ENCODE data around the gene OR12D2.

Gene OR12D2

DNA sequence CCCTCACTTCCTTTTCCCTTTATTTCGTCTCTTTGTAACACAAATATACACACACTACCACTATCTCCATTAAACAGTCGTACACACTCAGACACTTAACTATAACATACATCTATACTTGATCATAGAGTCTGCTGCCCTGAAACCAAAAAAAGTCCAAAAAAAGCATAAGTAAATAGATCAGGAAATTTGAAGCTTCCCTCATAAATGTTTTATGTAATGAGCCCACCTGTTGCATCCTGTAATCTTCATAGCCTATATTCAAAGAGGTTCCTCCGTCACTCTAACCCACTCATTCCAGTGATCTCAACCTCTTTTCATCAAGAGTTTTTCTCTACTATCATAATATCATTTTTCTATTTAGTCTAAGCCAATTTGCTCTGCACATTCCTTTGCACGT lies 6.9 kb upstream of the OR12D2 start:
- DNase-seq (ENCODE audit: low read depth), result no peak
- H3K4me3 ChIP-seq (ENCODE audit: control insufficient read depth, low read depth, low read length), result no peak overlapping the region
- TF ChIP-seq, protein P1, sequence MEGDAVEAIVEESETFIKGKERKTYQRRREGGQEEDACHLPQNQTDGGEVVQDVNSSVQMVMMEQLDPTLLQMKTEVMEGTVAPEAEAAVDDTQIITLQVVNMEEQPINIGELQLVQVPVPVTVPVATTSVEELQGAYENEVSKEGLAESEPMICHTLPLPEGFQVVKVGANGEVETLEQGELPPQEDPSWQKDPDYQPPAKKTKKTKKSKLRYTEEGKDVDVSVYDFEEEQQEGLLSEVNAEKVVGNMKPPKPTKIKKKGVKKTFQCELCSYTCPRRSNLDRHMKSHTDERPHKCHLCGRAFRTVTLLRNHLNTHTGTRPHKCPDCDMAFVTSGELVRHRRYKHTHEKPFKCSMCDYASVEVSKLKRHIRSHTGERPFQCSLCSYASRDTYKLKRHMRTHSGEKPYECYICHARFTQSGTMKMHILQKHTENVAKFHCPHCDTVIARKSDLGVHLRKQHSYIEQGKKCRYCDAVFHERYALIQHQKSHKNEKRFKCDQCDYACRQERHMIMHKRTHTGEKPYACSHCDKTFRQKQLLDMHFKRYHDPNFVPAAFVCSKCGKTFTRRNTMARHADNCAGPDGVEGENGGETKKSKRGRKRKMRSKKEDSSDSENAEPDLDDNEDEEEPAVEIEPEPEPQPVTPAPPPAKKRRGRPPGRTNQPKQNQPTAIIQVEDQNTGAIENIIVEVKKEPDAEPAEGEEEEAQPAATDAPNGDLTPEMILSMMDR (IDR thresholded peaks at IDR 0.05; ENCODE audit: control insufficient read depth, insufficient read depth, low read depth, low read length, missing control alignments), result no peak

DNA sequence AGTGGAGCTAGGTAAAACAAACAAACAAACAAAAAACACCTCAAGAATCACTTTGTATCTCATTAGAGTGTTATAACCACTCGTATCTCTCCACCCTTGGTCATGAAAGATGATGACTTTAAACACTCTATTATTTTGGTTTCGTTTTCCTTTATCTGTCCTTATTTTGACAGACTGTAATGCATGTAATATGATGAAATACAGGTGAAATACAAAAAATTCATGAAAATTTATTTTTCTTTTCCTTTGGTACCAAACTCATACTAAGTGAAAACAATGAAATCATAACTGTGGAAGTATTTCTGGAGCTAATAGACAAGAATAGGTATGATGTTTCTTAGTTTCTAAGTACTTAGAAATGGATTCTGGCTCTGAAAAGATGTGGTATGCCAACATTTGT lies 4.1 kb downstream of the OR12D2 start:
- no peak for DNase-seq (ENCODE audit: low read depth)
- H3K4me3 ChIP-seq (ENCODE audit: control insufficient read depth, low read depth, low read length), result no peak overlapping the region
- TF ChIP-seq, protein P1 (IDR thresholded peaks at IDR 0.05; ENCODE audit: control insufficient read depth, insufficient read depth, low read depth, low read length, missing control alignments), result no peak

DNA sequence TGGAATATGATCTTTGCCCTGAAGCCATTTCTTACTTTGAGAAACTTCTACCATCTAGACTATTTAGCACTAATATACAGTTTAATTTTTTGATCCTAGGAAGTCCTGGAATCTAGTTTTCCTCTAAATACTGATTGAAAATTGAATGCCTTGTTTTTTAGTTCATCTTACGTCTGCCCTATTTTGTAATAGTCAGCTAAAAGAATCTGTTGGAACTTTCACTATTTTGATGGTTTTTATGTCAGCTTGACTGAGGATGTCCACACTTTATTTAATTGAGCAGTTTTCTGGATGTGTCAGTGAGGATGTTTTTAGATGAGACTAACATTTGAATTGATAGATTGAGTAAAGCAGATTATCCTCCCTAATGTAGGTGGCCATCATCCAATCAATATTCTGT lies 8.4 kb downstream of the OR12D2 start:
- DNase-seq (ENCODE audit: low read depth), result no peak
- no peak overlapping the region for H3K4me3 ChIP-seq (ENCODE audit: control insufficient read depth, low read depth, low read length)
- TF ChIP-seq, protein P1 (IDR thresholded peaks at IDR 0.05; ENCODE audit: control insufficient read depth, insufficient read depth, low read depth, low read length, missing control alignments), result no peak

DNA sequence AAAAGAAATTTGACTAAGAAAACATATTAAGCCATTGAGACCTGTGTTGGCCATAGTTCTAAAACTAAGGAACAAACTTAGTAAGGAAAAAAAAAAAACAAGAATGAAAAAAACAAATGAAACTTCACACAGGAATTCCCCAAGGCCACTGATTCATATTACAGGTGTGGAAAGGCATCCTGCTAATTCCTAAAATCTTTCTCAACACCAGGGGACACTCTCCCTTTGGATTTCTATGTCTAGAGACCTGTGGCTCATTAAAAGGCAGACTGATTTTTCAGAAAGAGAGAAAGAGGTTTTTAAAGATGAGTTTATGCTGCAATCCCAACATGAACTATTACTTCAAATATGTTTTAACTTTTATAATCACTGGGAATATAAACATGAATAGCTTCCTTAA lies 19.2 kb downstream of the OR12D2 start, which contains the start of gene OR12D1:
OR12D1 (plus strand) TSS at position 341 of the 400 bp plus-strand sequence.
- no peak within 1 kb of the TSS for H3K4me3 ChIP-seq (ENCODE audit: control insufficient read depth, low read depth, low read length)
- DNase-seq (ENCODE audit: low read depth), result no peak
- TF ChIP-seq, protein P1 (IDR thresholded peaks at IDR 0.05; ENCODE audit: control insufficient read depth, insufficient read depth, low read depth, low read length, missing control alignments), result no peak

DNA sequence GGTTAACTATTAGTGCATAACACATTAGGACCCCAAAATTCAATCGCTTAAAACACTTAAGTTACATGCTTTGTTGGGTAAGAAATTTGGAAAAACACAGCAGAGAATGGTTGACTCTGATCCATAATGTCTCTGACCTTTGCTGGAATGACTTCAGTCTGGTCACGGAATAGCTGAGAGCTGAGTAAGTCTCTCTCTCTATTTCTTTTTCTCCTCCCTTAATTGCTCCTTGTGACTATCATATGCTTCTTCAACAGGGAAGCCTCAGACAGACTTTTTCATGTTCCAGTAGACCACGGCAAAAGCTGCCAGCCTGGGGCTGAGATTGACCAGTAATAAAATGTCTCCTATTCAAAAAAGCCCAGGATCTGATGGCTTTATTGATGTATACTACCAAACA lies 24.1 kb downstream of the OR12D2 start:
- DNase-seq (ENCODE audit: low read depth), result no peak
- H3K4me3 ChIP-seq (ENCODE audit: control insufficient read depth, low read depth, low read length), result no peak overlapping the region
- TF ChIP-seq, protein P1 (IDR thresholded peaks at IDR 0.05; ENCODE audit: control insufficient read depth, insufficient read depth, low read depth, low read length, missing control alignments), result no peak

DNA sequence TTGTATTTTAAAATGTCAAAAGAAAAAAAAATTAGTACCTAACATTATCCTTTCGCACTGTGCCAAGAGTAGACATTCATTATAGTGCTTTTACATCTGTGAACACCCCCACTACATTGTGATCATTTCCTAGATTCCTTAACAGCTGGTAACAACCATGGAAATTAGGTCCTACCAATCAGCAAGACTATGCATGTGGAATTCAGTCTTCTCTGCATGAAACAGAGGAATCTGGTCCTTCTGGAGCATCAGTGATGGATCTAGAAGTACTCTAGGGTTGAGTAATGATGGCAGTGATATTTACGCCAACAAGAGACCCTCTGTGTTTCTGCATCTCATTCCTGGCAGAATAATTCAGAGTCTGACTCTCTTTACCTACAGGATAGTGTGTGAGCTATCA lies 28.7 kb downstream of the OR12D2 start:
- TF ChIP-seq, protein P1 (IDR thresholded peaks at IDR 0.05; ENCODE audit: control insufficient read depth, insufficient read depth, low read depth, low read length, missing control alignments), result no peak
- H3K4me3 ChIP-seq (ENCODE audit: control insufficient read depth, low read depth, low read length), result no peak overlapping the region
- DNase-seq (ENCODE audit: low read depth), result no peak

DNA sequence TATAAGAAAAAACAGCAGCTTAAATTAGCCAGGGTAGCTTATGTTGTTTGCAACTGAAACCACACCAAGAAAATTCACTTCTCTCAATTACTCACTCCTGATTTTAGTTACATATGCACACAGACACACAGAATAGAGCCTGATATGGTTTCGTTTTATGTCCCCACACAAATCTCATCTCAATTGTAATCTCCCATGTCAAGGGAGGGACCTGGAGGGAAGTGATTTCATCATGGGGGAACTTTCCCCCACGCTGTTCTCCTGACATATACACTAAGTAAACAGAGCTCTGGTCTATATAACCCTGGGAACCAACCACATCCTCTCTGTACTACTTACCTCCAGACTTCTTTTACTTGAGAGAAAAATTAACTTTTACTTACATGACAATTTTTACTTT lies 29.1 kb downstream of the OR12D2 start:
- H3K4me3 ChIP-seq (ENCODE audit: control insufficient read depth, low read depth, low read length), result no peak overlapping the region
- TF ChIP-seq, protein P1 (IDR thresholded peaks at IDR 0.05; ENCODE audit: control insufficient read depth, insufficient read depth, low read depth, low read length, missing control alignments), result no peak
- no peak for DNase-seq (ENCODE audit: low read depth)
